Measurements from ENCODE around the gene UNKL.

DNA sequence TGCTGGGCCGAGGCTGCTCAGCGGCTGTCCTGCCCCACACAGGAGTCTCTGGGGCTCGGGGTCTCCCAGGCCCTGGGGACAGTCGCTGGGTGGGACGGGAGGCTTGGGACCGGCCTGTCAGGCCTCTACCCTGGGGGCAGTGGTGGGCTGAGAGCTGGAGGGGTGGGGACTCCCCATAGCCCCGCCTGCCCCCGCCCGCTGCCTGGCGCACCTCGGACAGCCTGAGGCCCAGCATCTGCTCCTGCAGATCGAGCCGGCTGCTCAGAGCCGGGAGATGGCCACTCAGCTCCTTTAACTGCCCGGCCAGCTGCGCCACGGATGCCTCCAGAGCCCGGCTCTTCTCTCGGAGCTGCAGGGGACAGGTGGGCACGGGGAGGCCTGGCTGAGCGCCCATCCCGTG, 23.1 kb upstream of the UNKL start:
- TF ChIP-seq EZH2 (IDR thresholded peaks at IDR 0.05; ENCODE audit: insufficient read depth, poor library complexity, severe bottlenecking) (no peak), EZH2phosphoT487 (IDR thresholded peaks at IDR 0.05; ENCODE audit: insufficient read depth, low read depth) (no peak)

Data from GM23248 (cell line).